IMR-90 (cell line): ENCODE results near the gene SCARB1. TPM values are rescaled to one million over a fixed set of nuclear protein-coding genes. Genes with fewer than 3 reads are reported as not detected.

Experiments
- ATAC-seq: fragments of 200-7000 bp; cut with Tn5 transposase; 2 replicates; pipeline ENCODE4 v1.9.1; 2020; ENCODE audit warnings: low read depth, mild to moderate bottlenecking, moderate library complexity
- BruUV-seq: library from RNA; stranded (reverse); fragments of 400-500 nt; replicated peaks from 2 replicates; lab custom pipeline; 2021; lab: Mats Ljungman, UMichigan
- CTCF ChIA-PET: fragments of 300-600 bp; formaldehyde crosslinking; extraction: SDS; loops from one replicate; lab custom pipeline; 2021; ENCODE audit warnings: antibody characterized with exemption; lab: Yijun Ruan, JAX
- POLR2A ChIA-PET: fragments of 300-600 bp; sonication (Branson Sonifier 250); formaldehyde crosslinking; loops from one replicate; lab custom pipeline; 2022; ENCODE audit warnings: antibody characterized with exemption; ENCODE audit not compliant: unreplicated experiment; lab: Charles Lee
- DNase-seq: peaks from one replicate; pipeline ENCODE4 v3.0.0; 2013
- H2AFZ ChIP-seq: replicated peaks from 2 replicates; pipeline ENCODE3; 2013; ENCODE audit warnings: low read length, mild to moderate bottlenecking; ENCODE audit not compliant: poor library complexity
- H2AK5ac ChIP-seq: 2 replicates; pipeline ENCODE4 v1.6.1; 2013; ENCODE audit warnings: low read depth, low read length, inconsistent platforms
- H2AK9ac ChIP-seq: replicated peaks from 2 replicates; pipeline ENCODE3; 2013; ENCODE audit warnings: mild to moderate bottlenecking, low read depth, low read length, moderate library complexity; ENCODE audit not compliant: poor library complexity
- H2BK120ac ChIP-seq: 2 replicates; pipeline ENCODE4 v1.6.1; 2013; ENCODE audit warnings: low read depth, low read length, inconsistent platforms
- H2BK15ac ChIP-seq: 3 replicates; pipeline ENCODE4 v1.6.1; 2013; ENCODE audit warnings: low read depth, low read length, inconsistent platforms
- H2BK20ac ChIP-seq: 2 replicates; pipeline ENCODE4 v1.6.1; 2013; ENCODE audit warnings: low read depth, mild to moderate bottlenecking, inconsistent platforms, low read length, moderate library complexity
- H2BK5ac ChIP-seq: 2 replicates; pipeline ENCODE4 v1.6.1; 2013; ENCODE audit warnings: mild to moderate bottlenecking, low read depth, low read length, inconsistent platforms; ENCODE audit not compliant: poor library complexity, severe bottlenecking
- H3K14ac ChIP-seq: replicated peaks from 2 replicates; pipeline ENCODE4 v1.6.1; 2013; ENCODE audit warnings: low read depth, low read length, inconsistent platforms
- H3K18ac ChIP-seq: 2 replicates; pipeline ENCODE4 v1.6.1; 2013; ENCODE audit warnings: low read depth, low read length, control low read depth
- H3K23ac ChIP-seq: 2 replicates; pipeline ENCODE4 v1.6.1; 2013; ENCODE audit warnings: low read depth, low read length, inconsistent platforms
- H3K27ac ChIP-seq: 2 replicates; pipeline ENCODE4 v1.5.1; 2013; ENCODE audit warnings: mild to moderate bottlenecking, control low read depth, low read length; ENCODE audit not compliant: insufficient read depth
- H3K27me3 ChIP-seq: 2 replicates; pipeline ENCODE4 v1.6.1; 2013; ENCODE audit warnings: low read length; ENCODE audit not compliant: control insufficient read depth, insufficient read depth
- H3K36me3 ChIP-seq: 2 replicates; pipeline ENCODE4 v1.6.1; 2013; ENCODE audit warnings: low read length, mixed read lengths; ENCODE audit not compliant: control insufficient read depth, insufficient read depth
- H3K4ac ChIP-seq: 2 replicates; pipeline ENCODE4 v1.6.1; 2013; ENCODE audit warnings: low read depth, low read length, inconsistent platforms
- H3K4me1 ChIP-seq: 2 replicates; pipeline ENCODE4 v1.6.1; 2013; ENCODE audit warnings: low read length, mixed read lengths; ENCODE audit not compliant: control insufficient read depth, insufficient read depth
- H3K4me2 ChIP-seq: 2 replicates; pipeline ENCODE4 v1.6.1; 2013; ENCODE audit warnings: low read depth, mild to moderate bottlenecking, control low read depth, low read length, moderate library complexity
- H3K4me3 ChIP-seq: 2 replicates; pipeline ENCODE4 v1.5.1; 2013; ENCODE audit warnings: low read depth, mild to moderate bottlenecking, control low read depth, low read length, moderate library complexity; ENCODE audit not compliant: insufficient read depth
- H3K56ac ChIP-seq: 2 replicates; pipeline ENCODE4 v1.6.1; 2013; ENCODE audit warnings: low read length, inconsistent platforms; ENCODE audit not compliant: insufficient read depth; ENCODE audit errors: extremely low read depth
- H3K79me1 ChIP-seq, 2 experiments: 2 replicates each; pipeline ENCODE4 v1.6.1; 2013; ENCODE audit warnings: low read length in 2 of 2, inconsistent platforms in 1 of 2, low read depth in 1 of 2
- H3K9ac ChIP-seq: 2 replicates; pipeline ENCODE4 v1.6.1; 2013; ENCODE audit warnings: low read depth, low read length, control low read depth
- H3K9me1 ChIP-seq: 2 replicates; pipeline ENCODE4 v1.6.1; 2013; ENCODE audit warnings: low read length, inconsistent platforms; ENCODE audit not compliant: insufficient read depth
- H3K9me3 ChIP-seq: 2 replicates; pipeline ENCODE4 v1.6.1; 2013; ENCODE audit warnings: low read length; ENCODE audit not compliant: control insufficient read depth, insufficient read depth
- H4K20me1 ChIP-seq: 2 replicates; pipeline ENCODE4 v1.6.1; 2013; ENCODE audit warnings: low read length, inconsistent platforms; ENCODE audit not compliant: insufficient read depth
- H4K5ac ChIP-seq: 2 replicates; pipeline ENCODE4 v1.6.1; 2013; ENCODE audit warnings: mild to moderate bottlenecking, low read depth, low read length, control low read depth
- H4K8ac ChIP-seq, 2 experiments: 2 replicates each; pipeline ENCODE4 v1.6.1; 2013; ENCODE audit warnings: low read depth in 2 of 2, low read length in 2 of 2, control low read depth in 1 of 2, inconsistent platforms in 1 of 2
- H4K91ac ChIP-seq: 2 replicates; pipeline ENCODE4 v1.6.1; 2013; ENCODE audit warnings: low read depth, low read length, inconsistent platforms; ENCODE audit not compliant: insufficient read depth
- BHLHE40 ChIP-seq: fragments of 150-350 bp; IDR thresholded peaks from 2 replicates; pipeline ENCODE4 v1.6.1; 2016; ENCODE audit warnings: mild to moderate bottlenecking, low read depth, low read length
- CEBPB ChIP-seq: IDR thresholded peaks from 2 replicates; pipeline ENCODE4 v1.6.1; 2012; ENCODE audit warnings: low read depth, low read length, improper control_type of control experiment
- CHD1 ChIP-seq: IDR thresholded peaks from 2 replicates; pipeline ENCODE4 v1.6.1; 2012; ENCODE audit warnings: low read depth, low read length, improper control_type of control experiment
- FOS ChIP-seq: fragments of 150-350 bp; IDR thresholded peaks from 2 replicates; pipeline ENCODE4 v1.6.1; 2016; ENCODE audit warnings: low read depth, low read length
- MAFK ChIP-seq: IDR thresholded peaks from 2 replicates; pipeline ENCODE4 v1.6.1; 2012; ENCODE audit warnings: low read depth, low read length, improper control_type of control experiment
- MAZ ChIP-seq: IDR thresholded peaks from 2 replicates; pipeline ENCODE4 v1.6.1; 2012; ENCODE audit warnings: low read depth, mild to moderate bottlenecking, low read length, improper control_type of control experiment, moderate library complexity, borderline replicate concordance
- MXI1 ChIP-seq: IDR thresholded peaks from 2 replicates; pipeline ENCODE4 v1.6.1; 2012; ENCODE audit warnings: low read depth, mild to moderate bottlenecking, low read length, moderate library complexity, borderline replicate concordance
- NFE2L2 ChIP-seq: fragments of 150-350 bp; IDR thresholded peaks from 2 replicates; pipeline ENCODE4 v1.6.1; 2016; ENCODE audit warnings: low read depth, mild to moderate bottlenecking, low read length
- POLR2A ChIP-seq: IDR thresholded peaks from 2 replicates; pipeline ENCODE4 v1.6.1; 2012; ENCODE audit warnings: mild to moderate bottlenecking, low read depth, low read length
- RAD21 ChIP-seq: IDR thresholded peaks from 2 replicates; pipeline ENCODE4 v1.6.1; 2012; ENCODE audit warnings: low read length, improper control_type of control experiment
- RCOR1 ChIP-seq: IDR thresholded peaks from 2 replicates; pipeline ENCODE4 v1.6.1; 2012; ENCODE audit warnings: mild to moderate bottlenecking, low read length, improper control_type of control experiment; ENCODE audit not compliant: insufficient replicate concordance
- RFX5 ChIP-seq: IDR thresholded peaks from 2 replicates; pipeline ENCODE4 v1.8.0; 2012; ENCODE audit warnings: low read depth, mild to moderate bottlenecking, low read length, moderate library complexity
- SMC3 ChIP-seq: fragments of 150-350 bp; IDR thresholded peaks from 2 replicates; pipeline ENCODE4 v1.6.1; 2016; ENCODE audit warnings: low read depth, mild to moderate bottlenecking, antibody characterized with exemption, low read length, moderate library complexity
- WGBS, 2 experiments: methylation state at CpG; one replicate each; pipeline versions ENCODE4 v1.1.5 to v1.1.7; 2013; ENCODE audit warnings: missing lambda C conversion rate in 2 of 2; ENCODE audit not compliant: insufficient read length in 1 of 2; ENCODE audit errors: extremely low coverage in 2 of 2; 5-methylcytosine and 5-hydroxymethylcytosine counted together
- dilution Hi-C: fragments of 300-500 bp; cut with HindIII; formaldehyde crosslinking; loops from one replicate; pipeline ENCODE4 v1.14.3; 2018; ENCODE audit warnings: low sequenced_read_pairs; ENCODE audit not compliant: unreplicated experiment
- in situ Hi-C: fragments of 300-500 bp; cut with MboI; formaldehyde crosslinking; loops from 3 replicates; pipeline ENCODE4 v1.14.3; 2019; ENCODE audit warnings: low sequenced_read_pairs, inconsistent platforms, mixed read lengths
- intact Hi-C: fragments of 100-400 bp; cut with micrococcal nuclease; formaldehyde crosslinking; loops from 2 replicates; pipeline ENCODE4 v1.10.0; 2022
- polyA plus RNA-seq, 3 experiments: library from polyadenylated mRNA; depleted of rRNA; stranded (reverse); fragments of >200 nt; gene quantifications; 2 replicates each; pipeline ENCODE4 v1.2.3, GENCODE V29; 2012; ENCODE audit warnings: low replicate concordance in 1 of 3
- total RNA-seq: library from RNA; depleted of rRNA; stranded (reverse); fragments of >200 nt; gene quantifications from 2 replicates; pipeline ENCODE4 v1.2.3, GENCODE V29; 2012
- TF ChIP-seq, protein P1 (sequence below): fragments of 150-350 bp; IDR thresholded peaks from 2 replicates; pipeline ENCODE4 v1.6.1; 2017; ENCODE audit warnings: mild to moderate bottlenecking, antibody characterized with exemption, low read length, low read depth
- TF ChIP-seq, protein P2 (sequence below): conservative IDR thresholded peaks from 2 replicates; pipeline ENCODE4 v1.5.1; 2012; ENCODE audit warnings: mild to moderate bottlenecking, low read depth, low read length, improper control_type of control experiment
- TF ChIP-seq, protein P3 (sequence below): fragments of 150-350 bp; IDR thresholded peaks from 2 replicates; pipeline ENCODE4 v1.6.1; 2016; ENCODE audit warnings: low read depth, mild to moderate bottlenecking, low read length, moderate library complexity, borderline replicate concordance

The SCARB1 gene
- total and polyA plus RNA-seq, 2 of the 4 experiments (the other 2 are of a cell fraction), result 3.0 to 24.8 TPM

- ATAC-seq, result no peak
- H2BK5ac ChIP-seq, result no peak overlapping the region
- in situ Hi-C loops (no loop called here), dilution Hi-C loops (no loop called here), intact Hi-C loops (no loop called here)
- no peak overlapping the region for H4K5ac ChIP-seq
- 39% methylated on average over 3 of the region's 8 CpGs; no CpG with 5 or more reads in 1 of the 2 experiments for WGBS, 2 experiments
- no peak overlapping the region for H2BK120ac ChIP-seq
- no peak for DNase-seq
- H3K56ac ChIP-seq, result no peak overlapping the region
- H4K20me1 ChIP-seq, result no peaks in the 10 kb centered on the region
- no peaks in the 10 kb centered on the region for H3K27me3 ChIP-seq
- TF ChIP-seq FOS (no peak), BHLHE40 (no peak), MXI1 (no peak), CEBPB (no peak), POLR2A (no peak), RFX5 (no peak), SMC3 (no peak), RCOR1 (no peak), NFE2L2 (no peak), MAZ (no peak), CHD1 (no peak), MAFK (no peak), RAD21 (no peak)
- TF ChIP-seq, protein P1, sequence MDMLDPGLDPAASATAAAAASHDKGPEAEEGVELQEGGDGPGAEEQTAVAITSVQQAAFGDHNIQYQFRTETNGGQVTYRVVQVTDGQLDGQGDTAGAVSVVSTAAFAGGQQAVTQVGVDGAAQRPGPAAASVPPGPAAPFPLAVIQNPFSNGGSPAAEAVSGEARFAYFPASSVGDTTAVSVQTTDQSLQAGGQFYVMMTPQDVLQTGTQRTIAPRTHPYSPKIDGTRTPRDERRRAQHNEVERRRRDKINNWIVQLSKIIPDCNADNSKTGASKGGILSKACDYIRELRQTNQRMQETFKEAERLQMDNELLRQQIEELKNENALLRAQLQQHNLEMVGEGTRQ, result no peak
- TF ChIP-seq, protein P2, sequence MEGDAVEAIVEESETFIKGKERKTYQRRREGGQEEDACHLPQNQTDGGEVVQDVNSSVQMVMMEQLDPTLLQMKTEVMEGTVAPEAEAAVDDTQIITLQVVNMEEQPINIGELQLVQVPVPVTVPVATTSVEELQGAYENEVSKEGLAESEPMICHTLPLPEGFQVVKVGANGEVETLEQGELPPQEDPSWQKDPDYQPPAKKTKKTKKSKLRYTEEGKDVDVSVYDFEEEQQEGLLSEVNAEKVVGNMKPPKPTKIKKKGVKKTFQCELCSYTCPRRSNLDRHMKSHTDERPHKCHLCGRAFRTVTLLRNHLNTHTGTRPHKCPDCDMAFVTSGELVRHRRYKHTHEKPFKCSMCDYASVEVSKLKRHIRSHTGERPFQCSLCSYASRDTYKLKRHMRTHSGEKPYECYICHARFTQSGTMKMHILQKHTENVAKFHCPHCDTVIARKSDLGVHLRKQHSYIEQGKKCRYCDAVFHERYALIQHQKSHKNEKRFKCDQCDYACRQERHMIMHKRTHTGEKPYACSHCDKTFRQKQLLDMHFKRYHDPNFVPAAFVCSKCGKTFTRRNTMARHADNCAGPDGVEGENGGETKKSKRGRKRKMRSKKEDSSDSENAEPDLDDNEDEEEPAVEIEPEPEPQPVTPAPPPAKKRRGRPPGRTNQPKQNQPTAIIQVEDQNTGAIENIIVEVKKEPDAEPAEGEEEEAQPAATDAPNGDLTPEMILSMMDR, result no peak
- TF ChIP-seq, protein P3, sequence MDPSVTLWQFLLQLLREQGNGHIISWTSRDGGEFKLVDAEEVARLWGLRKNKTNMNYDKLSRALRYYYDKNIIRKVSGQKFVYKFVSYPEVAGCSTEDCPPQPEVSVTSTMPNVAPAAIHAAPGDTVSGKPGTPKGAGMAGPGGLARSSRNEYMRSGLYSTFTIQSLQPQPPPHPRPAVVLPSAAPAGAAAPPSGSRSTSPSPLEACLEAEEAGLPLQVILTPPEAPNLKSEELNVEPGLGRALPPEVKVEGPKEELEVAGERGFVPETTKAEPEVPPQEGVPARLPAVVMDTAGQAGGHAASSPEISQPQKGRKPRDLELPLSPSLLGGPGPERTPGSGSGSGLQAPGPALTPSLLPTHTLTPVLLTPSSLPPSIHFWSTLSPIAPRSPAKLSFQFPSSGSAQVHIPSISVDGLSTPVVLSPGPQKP, result no peak
- no peak overlapping the region for H4K8ac ChIP-seq
- H3K14ac ChIP-seq, result no peak overlapping the region
- H4K91ac ChIP-seq, result no peak overlapping the region
- peaks cover 14% of the 10 kb centered on the region; the same call in 1 of the 2 replicates for H3K4me1 ChIP-seq
- no peak overlapping the region for H3K4me2 ChIP-seq
- no peak overlapping the region for H3K4me3 ChIP-seq
- H2AK9ac ChIP-seq, result no peak overlapping the region
- H2AK5ac ChIP-seq, result no peak overlapping the region
- POLR2A ChIA-PET, result no interaction called here
- H3K18ac ChIP-seq, result no peak overlapping the region
- H3K4ac ChIP-seq, result no peak overlapping the region
- H3K9me3 ChIP-seq, result no peaks in the 10 kb centered on the region
- no peaks in the 10 kb centered on the region for H3K36me3 ChIP-seq
- no peak overlapping the region for H3K23ac ChIP-seq
- CTCF ChIA-PET, result no interaction called here
- H2BK20ac ChIP-seq, result no peak overlapping the region
- H3K9ac ChIP-seq, result no peak overlapping the region
- no peak overlapping the region for H2BK15ac ChIP-seq
- BruUV-seq, result no TSS peak
- H3K79me1 ChIP-seq, result no peaks in the 10 kb centered on the region
- no peak overlapping the region for H3K27ac ChIP-seq
- no peak overlapping the region for H2AFZ ChIP-seq
- 0 out of 2 replicates have a peak, but pooled peaks cover 3% of the 10 kb centered on the region for H3K9me1 ChIP-seq
Measured at GRCh38 chr12:124849382-124849781, 14.3 kb downstream of the SCARB1 start.
